ENCODE data around the gene BAIAP2L1. TPM values are rescaled to one million over a fixed set of nuclear protein-coding genes. Genes with fewer than 3 reads are reported as not detected.

Gene BAIAP2L1
- total and polyA plus RNA-seq, 4 donors, result 12.5 to 29.2 (median 19.9) TPM

DNA sequence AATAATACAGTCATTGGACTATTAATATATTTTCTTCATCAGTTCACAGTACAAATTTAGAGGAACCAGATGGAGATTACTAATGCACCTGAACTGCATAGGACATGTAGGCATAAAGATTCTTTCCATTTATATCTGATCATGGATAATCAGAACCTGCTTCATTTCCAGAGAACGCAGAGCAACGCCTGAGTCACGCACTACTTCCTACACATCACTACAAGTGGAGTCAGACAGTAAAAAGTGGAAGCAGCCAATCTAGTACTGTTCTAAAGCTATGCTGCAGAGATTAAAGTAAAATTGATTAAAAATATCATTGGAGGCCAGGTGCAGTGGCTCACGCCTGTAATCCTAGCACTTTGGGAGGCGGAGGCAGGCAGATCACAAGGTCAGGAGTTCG lies 76.1 kb downstream of the BAIAP2L1 start:
- peaks cover 0 to 13% (median 2%) of the 10 kb centered on the region in 5 donors for H3K4me1 ChIP-seq (ENCODE audit: control insufficient read depth in 5 of 5, insufficient read depth in 5 of 5, low read length in 5 of 5)
- 93 to 94% methylated on average over 6 of the region's 6 CpGs for WGBS, 2 donors
- H3K9ac ChIP-seq (ENCODE audit: insufficient read depth in 1 of 2, low read length in 2 of 2), result no peak overlapping the region
- ATAC-seq (ENCODE audit: insufficient read depth, low FRiP score), result no peak
- H3K4me3 ChIP-seq, result no peak overlapping the region
- H3K27ac ChIP-seq (ENCODE audit: low read depth in 1 of 2, low read length in 1 of 2), result no peak overlapping the region
- H3K9me3 ChIP-seq (ENCODE audit: control insufficient read depth in 4 of 4, insufficient read depth in 3 of 4, low read length in 3 of 4), result no peaks in the 10 kb centered on the region
- TF ChIP-seq, protein P1, sequence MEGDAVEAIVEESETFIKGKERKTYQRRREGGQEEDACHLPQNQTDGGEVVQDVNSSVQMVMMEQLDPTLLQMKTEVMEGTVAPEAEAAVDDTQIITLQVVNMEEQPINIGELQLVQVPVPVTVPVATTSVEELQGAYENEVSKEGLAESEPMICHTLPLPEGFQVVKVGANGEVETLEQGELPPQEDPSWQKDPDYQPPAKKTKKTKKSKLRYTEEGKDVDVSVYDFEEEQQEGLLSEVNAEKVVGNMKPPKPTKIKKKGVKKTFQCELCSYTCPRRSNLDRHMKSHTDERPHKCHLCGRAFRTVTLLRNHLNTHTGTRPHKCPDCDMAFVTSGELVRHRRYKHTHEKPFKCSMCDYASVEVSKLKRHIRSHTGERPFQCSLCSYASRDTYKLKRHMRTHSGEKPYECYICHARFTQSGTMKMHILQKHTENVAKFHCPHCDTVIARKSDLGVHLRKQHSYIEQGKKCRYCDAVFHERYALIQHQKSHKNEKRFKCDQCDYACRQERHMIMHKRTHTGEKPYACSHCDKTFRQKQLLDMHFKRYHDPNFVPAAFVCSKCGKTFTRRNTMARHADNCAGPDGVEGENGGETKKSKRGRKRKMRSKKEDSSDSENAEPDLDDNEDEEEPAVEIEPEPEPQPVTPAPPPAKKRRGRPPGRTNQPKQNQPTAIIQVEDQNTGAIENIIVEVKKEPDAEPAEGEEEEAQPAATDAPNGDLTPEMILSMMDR (IDR thresholded peaks at IDR 0.05; ENCODE audit: control extremely low read depth, extremely low read depth), result no peak
- DNase-seq, result no peak
- H3K27me3 ChIP-seq (ENCODE audit: control insufficient read depth in 3 of 3, insufficient read depth in 3 of 3, low read length in 2 of 3), result no peaks in the 10 kb centered on the region
- peaks cover 0 to 1% (median 0%) of the 10 kb centered on the region in 4 donors for H3K36me3 ChIP-seq (ENCODE audit: control insufficient read depth in 4 of 4, insufficient read depth in 4 of 4, low read length in 4 of 4)

DNA sequence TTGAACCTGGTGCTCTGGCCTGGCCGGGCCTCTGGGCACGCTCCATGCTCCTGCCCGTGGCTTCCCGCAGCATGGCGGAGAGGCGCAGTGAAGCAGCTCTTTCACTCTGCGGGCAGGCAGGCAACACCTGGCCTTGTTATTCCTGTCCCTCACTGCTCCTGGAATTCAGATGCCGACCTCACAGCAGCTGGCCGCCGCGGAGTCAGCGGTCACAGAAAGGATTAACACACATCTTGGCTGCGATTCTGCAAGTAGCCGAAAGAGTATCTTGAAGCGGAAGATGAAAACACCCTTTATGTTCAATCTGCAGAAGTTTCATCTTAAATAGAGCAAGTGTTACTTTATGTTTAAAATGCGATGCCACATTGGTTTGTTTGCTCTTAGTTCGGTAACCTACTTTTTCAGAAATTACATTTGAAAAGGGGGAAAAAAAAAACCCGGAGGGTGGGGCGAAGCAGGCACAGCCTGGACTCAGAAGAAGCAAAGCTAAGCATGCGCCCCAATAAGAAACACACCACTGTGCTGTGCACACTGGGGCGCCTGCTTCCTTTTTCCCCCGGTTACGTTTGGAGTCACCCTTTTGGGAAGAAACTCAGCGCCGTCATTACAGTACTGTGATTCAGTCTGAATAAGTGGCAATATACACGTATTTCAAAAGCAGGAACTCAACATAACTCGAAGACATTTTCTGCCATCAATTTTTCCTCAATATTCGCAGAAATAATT lies 77.1 kb downstream of the BAIAP2L1 start:
- WGBS, 2 donors, result 56 to 64% methylated on average over 28 of the region's 28 CpGs
- no peak overlapping the region for H3K4me3 ChIP-seq

DNA sequence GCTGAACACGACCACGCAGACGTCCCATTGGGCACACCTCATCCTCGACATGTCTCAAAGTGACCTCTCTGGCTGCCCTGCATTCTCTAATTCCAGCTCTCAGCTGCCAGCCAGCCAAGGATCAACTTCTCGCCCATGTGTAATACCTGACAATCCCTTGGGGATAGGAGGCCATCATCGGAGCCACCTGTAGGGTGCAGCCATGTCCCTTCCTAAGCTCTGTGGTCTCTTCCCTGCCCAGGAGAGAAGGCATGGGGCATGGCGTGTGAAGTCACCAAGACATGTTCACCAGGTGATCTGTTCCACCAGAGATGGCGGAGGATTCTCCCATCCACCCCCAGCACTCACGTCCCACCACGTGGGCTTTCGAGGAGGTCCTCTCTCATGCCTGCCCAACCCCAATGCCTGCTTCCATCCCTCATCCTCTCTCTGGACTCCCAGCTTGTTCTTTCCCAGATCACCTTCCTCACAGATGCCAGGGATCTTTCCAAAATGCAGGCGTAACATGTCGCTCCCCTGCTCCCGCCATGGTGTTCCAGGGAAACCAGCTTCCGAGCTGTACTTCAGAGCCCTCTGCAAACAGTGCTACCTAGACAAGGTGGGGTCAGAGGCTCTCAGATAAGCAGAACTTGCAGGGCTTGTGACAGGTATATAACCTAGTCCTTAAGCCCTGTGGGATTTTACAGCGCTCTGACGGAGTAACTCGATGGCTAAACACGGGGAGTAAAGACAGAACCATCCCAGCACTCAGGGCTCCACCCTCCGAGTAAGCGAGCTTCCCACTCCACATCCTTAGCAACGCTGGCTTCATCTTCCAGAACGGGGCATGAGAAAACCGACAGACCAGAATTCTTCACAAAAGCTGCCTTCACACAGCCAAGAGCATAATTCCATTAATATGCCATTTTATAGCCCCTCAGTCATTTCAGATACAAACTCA lies 78.3 kb downstream of the BAIAP2L1 start:
- H3K4me1 ChIP-seq (ENCODE audit: control insufficient read depth in 5 of 5, insufficient read depth in 5 of 5, low read length in 5 of 5), result peaks cover 0 to 13% (median 2%) of the 10 kb centered on the region in 5 donors
- TF ChIP-seq, protein P1 (IDR thresholded peaks at IDR 0.05; ENCODE audit: control extremely low read depth, extremely low read depth), result no peak
- H3K27me3 ChIP-seq (ENCODE audit: control insufficient read depth in 3 of 3, insufficient read depth in 3 of 3, low read length in 2 of 3), result no peaks in the 10 kb centered on the region
- no peaks in the 10 kb centered on the region for H3K9me3 ChIP-seq (ENCODE audit: control insufficient read depth in 4 of 4, insufficient read depth in 3 of 4, low read length in 3 of 4)
- no peak for ATAC-seq (ENCODE audit: insufficient read depth, low FRiP score)
- 74 to 84% methylated on average over 24 of the region's 24 CpGs for WGBS, 2 donors
- no peak overlapping the region for H3K4me3 ChIP-seq
- no peak overlapping the region for H3K9ac ChIP-seq (ENCODE audit: insufficient read depth in 1 of 2, low read length in 2 of 2)
- peak in 2 of 3 donors; percentile 30 to 55 for DNase-seq
- peaks cover 0 to 3% (median 0%) of the 10 kb centered on the region in 4 donors for H3K36me3 ChIP-seq (ENCODE audit: control insufficient read depth in 4 of 4, insufficient read depth in 4 of 4, low read length in 4 of 4)
- no peak overlapping the region for H3K27ac ChIP-seq (ENCODE audit: low read depth in 1 of 2, low read length in 1 of 2)

More for the DNA sequence above, 77.1 kb downstream of the BAIAP2L1 start:
- Histone ChIP-seq H3K9me3 (ENCODE audit: control insufficient read depth in 4 of 4, insufficient read depth in 3 of 4, low read length in 3 of 4) (no peaks in the 10 kb centered on the region), H3K9ac (ENCODE audit: insufficient read depth in 1 of 2, low read length in 2 of 2) (peak overlapping the region in 1 of 2 donors; percentile 15), H3K27me3 (ENCODE audit: control insufficient read depth in 3 of 3, insufficient read depth in 3 of 3, low read length in 2 of 3) (no peaks in the 10 kb centered on the region), H3K4me1 (ENCODE audit: control insufficient read depth in 5 of 5, insufficient read depth in 5 of 5, low read length in 5 of 5) (peaks cover 0 to 13% (median 2%) of the 10 kb centered on the region in 5 donors), H3K27ac (ENCODE audit: low read depth in 1 of 2, low read length in 1 of 2) (no peak overlapping the region), H3K36me3 (ENCODE audit: control insufficient read depth in 4 of 4, insufficient read depth in 4 of 4, low read length in 4 of 4) (peaks cover 0 to 3% (median 0%) of the 10 kb centered on the region in 4 donors)
- ATAC-seq (ENCODE audit: insufficient read depth, low FRiP score), result no peak
- peak; percentile 22 to 35 (median 29) for DNase-seq
- TF ChIP-seq, protein P1 (IDR thresholded peaks at IDR 0.05; ENCODE audit: control extremely low read depth, extremely low read depth), result no peak
